Panc1 (cell line): ENCODE results near the gene RBMS1. TPM values are rescaled to one million over a fixed set of nuclear protein-coding genes. Genes with fewer than 3 reads are reported as not detected.

Experiments used
- ATAC-seq: fragments of 200-7000 bp; cut with Tn5 transposase; 2 replicates; pipeline ENCODE4 v1.9.1; 2020; ENCODE audit warnings: mild to moderate bottlenecking, moderate library complexity
- BruUV-seq: library from RNA; stranded (reverse); fragments of 400-500 nt; replicated peaks from 2 replicates; lab custom pipeline; 2021; lab: Mats Ljungman, UMichigan
- CTCF ChIA-PET: fragments of 300-600 bp; sonication (Branson Sonifier 250); formaldehyde crosslinking; loops from one replicate; lab custom pipeline; 2022; ENCODE audit warnings: antibody characterized with exemption; lab: Charles Lee
- POLR2A ChIA-PET: fragments of 300-600 bp; sonication (Branson Sonifier 250); formaldehyde crosslinking; loops from one replicate; lab custom pipeline; 2022; ENCODE audit warnings: antibody characterized with exemption; lab: Charles Lee
- DNase-seq: peaks from one replicate; pipeline ENCODE4 v3.0.0-alpha.2; 2010; ENCODE audit warnings: low read depth, low spot score
- H3K27ac ChIP-seq: 2 replicates; pipeline ENCODE4 v1.5.1; 2011; ENCODE audit warnings: mild to moderate bottlenecking, low read length, inconsistent platforms
- H3K27me3 ChIP-seq: fragments of 200-500 bp; sonication (Bioruptor generic); 2 replicates; pipeline ENCODE4 v1.6.0; 2014; ENCODE audit warnings: low read length, inconsistent platforms; ENCODE audit not compliant: control insufficient read depth, insufficient read depth
- H3K36me3 ChIP-seq: fragments of 200-500 bp; sonication (Bioruptor generic); 2 replicates; pipeline ENCODE4 v1.5.1; 2014; ENCODE audit warnings: inconsistent platforms, mild to moderate bottlenecking, low read length, moderate library complexity; ENCODE audit not compliant: control insufficient read depth, insufficient read depth
- H3K4me1 ChIP-seq: 2 replicates; pipeline ENCODE4 v1.5.1; 2011; ENCODE audit warnings: inconsistent platforms, mild to moderate bottlenecking, low read length, moderate library complexity; ENCODE audit not compliant: control insufficient read depth, insufficient read depth
- H3K4me3 ChIP-seq, 2 experiments: 2 replicates each; pipeline ENCODE4 v1.5.1; 2011 to 2012; ENCODE audit warnings: low read depth in 2 of 2, low read length in 2 of 2, mild to moderate bottlenecking in 2 of 2, inconsistent platforms in 1 of 2, moderate library complexity in 1 of 2
- H3K9me3 ChIP-seq: fragments of 200-500 bp; sonication (Bioruptor generic); 2 replicates; pipeline ENCODE4 v1.5.1; 2014; ENCODE audit warnings: low read depth, mild to moderate bottlenecking, inconsistent platforms, low read length, moderate library complexity; ENCODE audit not compliant: control insufficient read depth, insufficient read depth
- POLR2AphosphoS5 ChIP-seq: IDR thresholded peaks from 2 replicates; pipeline ENCODE4 v1.6.1; 2012; ENCODE audit warnings: mild to moderate bottlenecking, low read depth, low read length, moderate library complexity
- SIN3A ChIP-seq: IDR thresholded peaks from 2 replicates; pipeline ENCODE4 v1.6.1; 2012; ENCODE audit warnings: low read depth, mild to moderate bottlenecking, low read length, moderate library complexity, borderline replicate concordance; ENCODE audit not compliant: insufficient read depth
- TCF7L2 ChIP-seq: IDR thresholded peaks from 2 replicates; pipeline ENCODE4 v1.6.1; 2011; ENCODE audit warnings: mild to moderate bottlenecking, low read depth, low read length, inconsistent platforms
- in situ Hi-C: cut with HindIII; loops from 2 replicates; pipeline ENCODE4 v1.10.0; 2016; ENCODE audit warnings: low sequenced_read_pairs, low pct_unique_long_range_greater_than_20kb
- intact Hi-C: fragments of 100-400 bp; cut with micrococcal nuclease; formaldehyde crosslinking; loops from one replicate; pipeline ENCODE4 v1.10.0; 2022; ENCODE audit not compliant: unreplicated experiment
- total RNA-seq: library from RNA; stranded (reverse); gene quantifications from one replicate; pipeline ENCODE4 v1.2.1, GENCODE V29; 2021; ENCODE audit not compliant: unreplicated experiment
- TF ChIP-seq, protein P1 (sequence below), 2 experiments: IDR thresholded peaks; 2 replicates each; pipeline ENCODE4 v1.6.1; 2011 to 2012; ENCODE audit warnings: low read depth in 2 of 2, control low read depth in 1 of 2, low read length in 1 of 2, mild to moderate bottlenecking in 1 of 2, moderate library complexity in 1 of 2; ENCODE audit not compliant: insufficient read depth in 1 of 2
- TF ChIP-seq, protein P2 (sequence below): fragments of 450-650 bp; IDR thresholded peaks from 2 replicates; pipeline ENCODE4 v1.5.1; 2017; ENCODE audit warnings: mild to moderate bottlenecking

The RBMS1 gene
- total RNA-seq, 1 experiment from 2014 or later: 67.0 TPM

DNA sequence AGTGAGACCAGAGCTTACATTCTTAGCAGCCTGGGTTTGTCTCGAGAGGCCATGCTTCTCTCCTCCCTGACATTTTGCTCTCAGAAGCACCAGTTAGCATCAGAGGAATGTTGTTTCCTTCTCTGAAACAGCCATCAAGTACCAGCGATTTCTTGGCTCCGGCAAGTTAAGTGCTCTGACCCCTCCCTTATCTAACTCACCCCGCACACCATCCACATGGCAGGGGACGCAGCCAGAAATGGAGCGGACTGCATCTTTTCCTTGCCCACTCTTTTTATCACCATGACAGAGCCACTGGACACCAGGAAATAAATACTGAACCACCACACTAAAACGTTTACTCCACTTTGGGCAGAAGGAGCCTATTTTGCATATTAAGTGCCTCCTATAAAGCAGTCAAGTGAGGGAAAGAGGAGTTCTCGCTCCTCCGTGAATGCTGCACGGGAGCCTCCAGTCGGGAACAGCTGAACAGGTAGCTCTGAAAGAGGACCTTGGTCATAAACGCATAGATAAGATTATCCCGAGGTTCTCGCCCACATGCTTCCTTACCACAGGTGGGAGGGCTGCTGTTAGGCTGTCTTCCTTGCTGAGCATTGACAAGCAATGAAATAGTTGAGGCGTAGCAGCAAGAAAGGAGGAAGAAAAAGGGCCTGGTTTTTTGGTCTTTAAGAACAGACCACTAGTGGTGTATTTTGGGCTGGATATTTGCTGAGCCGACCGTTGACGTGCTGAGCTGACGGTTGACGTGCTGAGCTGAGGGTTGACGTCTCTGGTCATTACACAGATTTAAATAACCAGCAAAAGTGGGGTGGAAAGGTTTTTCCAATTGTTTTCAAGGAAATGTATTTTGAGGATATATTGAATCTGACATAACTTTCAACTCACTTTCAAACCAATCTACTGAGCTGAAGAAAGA is 222.2 kb downstream of the RBMS1 start:
- TF ChIP-seq, protein P1, sequence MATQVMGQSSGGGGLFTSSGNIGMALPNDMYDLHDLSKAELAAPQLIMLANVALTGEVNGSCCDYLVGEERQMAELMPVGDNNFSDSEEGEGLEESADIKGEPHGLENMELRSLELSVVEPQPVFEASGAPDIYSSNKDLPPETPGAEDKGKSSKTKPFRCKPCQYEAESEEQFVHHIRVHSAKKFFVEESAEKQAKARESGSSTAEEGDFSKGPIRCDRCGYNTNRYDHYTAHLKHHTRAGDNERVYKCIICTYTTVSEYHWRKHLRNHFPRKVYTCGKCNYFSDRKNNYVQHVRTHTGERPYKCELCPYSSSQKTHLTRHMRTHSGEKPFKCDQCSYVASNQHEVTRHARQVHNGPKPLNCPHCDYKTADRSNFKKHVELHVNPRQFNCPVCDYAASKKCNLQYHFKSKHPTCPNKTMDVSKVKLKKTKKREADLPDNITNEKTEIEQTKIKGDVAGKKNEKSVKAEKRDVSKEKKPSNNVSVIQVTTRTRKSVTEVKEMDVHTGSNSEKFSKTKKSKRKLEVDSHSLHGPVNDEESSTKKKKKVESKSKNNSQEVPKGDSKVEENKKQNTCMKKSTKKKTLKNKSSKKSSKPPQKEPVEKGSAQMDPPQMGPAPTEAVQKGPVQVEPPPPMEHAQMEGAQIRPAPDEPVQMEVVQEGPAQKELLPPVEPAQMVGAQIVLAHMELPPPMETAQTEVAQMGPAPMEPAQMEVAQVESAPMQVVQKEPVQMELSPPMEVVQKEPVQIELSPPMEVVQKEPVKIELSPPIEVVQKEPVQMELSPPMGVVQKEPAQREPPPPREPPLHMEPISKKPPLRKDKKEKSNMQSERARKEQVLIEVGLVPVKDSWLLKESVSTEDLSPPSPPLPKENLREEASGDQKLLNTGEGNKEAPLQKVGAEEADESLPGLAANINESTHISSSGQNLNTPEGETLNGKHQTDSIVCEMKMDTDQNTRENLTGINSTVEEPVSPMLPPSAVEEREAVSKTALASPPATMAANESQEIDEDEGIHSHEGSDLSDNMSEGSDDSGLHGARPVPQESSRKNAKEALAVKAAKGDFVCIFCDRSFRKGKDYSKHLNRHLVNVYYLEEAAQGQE (IDR thresholded peaks at IDR 0.05; ENCODE audit: insufficient read depth in 1 of 2, low read depth in 2 of 2, low read length in 1 of 2): no peak
- TF ChIP-seq TCF7L2: no peak
- TF ChIP-seq POLR2AphosphoS5: no peak
- TF ChIP-seq, protein P2, sequence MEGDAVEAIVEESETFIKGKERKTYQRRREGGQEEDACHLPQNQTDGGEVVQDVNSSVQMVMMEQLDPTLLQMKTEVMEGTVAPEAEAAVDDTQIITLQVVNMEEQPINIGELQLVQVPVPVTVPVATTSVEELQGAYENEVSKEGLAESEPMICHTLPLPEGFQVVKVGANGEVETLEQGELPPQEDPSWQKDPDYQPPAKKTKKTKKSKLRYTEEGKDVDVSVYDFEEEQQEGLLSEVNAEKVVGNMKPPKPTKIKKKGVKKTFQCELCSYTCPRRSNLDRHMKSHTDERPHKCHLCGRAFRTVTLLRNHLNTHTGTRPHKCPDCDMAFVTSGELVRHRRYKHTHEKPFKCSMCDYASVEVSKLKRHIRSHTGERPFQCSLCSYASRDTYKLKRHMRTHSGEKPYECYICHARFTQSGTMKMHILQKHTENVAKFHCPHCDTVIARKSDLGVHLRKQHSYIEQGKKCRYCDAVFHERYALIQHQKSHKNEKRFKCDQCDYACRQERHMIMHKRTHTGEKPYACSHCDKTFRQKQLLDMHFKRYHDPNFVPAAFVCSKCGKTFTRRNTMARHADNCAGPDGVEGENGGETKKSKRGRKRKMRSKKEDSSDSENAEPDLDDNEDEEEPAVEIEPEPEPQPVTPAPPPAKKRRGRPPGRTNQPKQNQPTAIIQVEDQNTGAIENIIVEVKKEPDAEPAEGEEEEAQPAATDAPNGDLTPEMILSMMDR: no peak
- TF ChIP-seq SIN3A: no peak
- no peak for ATAC-seq
- H3K9me3 ChIP-seq: no peaks in the 10 kb centered on the region
- in situ Hi-C loops (no loop called here), intact Hi-C loops (loop anchor here (5.0 kb wide), 1 partner anchor 159 kb away; no protein-coding TSS in a partner anchor)
- no peak for DNase-seq
- ChIA-PET CTCF (interaction anchor here (2.1 kb wide), 1 partner anchor 162 kb away, joined by 14 read pairs; no protein-coding TSS in a partner anchor), POLR2A (interaction anchor here (0.6 kb wide), 1 partner anchor 11 kb away, joined by 4 read pairs; no protein-coding TSS in a partner anchor)
- H3K4me1 ChIP-seq: peaks cover 20% of the 10 kb centered on the region
- H3K36me3 ChIP-seq: peaks cover 3% of the 10 kb centered on the region; the same call in 1 of the 2 replicates
- peak overlapping the region; percentile 88 for H3K27ac ChIP-seq
- H3K27me3 ChIP-seq: no peaks in the 10 kb centered on the region
- no TSS peak for BruUV-seq
- H3K4me3 ChIP-seq: peak overlapping the region; percentile 38 to 45; a peak in 3 of 4 replicates

DNA sequence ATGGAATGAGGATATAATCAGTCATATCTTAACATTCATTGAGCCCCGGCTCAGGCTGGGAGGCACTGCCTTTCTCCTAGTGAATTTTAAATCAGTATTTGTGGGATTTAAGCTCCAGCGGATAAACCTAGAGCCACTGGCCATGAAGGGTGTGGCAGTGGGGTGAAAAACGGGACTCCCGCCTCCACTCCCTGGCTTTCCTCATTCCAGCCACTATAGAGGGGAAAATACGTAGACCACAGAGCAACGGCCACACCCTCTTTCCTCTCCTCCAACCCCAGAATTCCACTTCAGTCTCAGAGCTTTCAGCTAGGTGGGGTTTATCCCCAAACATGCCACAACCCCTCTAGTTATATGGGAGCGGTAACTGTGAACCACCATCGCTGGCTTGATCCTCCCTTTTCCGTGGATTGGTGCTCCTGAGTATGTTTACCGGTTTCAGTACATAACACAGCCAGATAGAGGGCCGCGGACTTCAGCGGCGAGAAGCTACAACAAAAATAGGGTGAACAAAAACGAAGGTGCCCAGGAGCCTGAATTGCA is 223.0 kb downstream of the RBMS1 start:
- intact Hi-C loops: loop anchor here (5.0 kb wide), 1 partner anchor 158 kb away; no protein-coding TSS in a partner anchor
- Histone ChIP-seq H3K27ac (peak overlapping the region; percentile 88), H3K27me3 (no peaks in the 10 kb centered on the region), H3K4me1 (peaks cover 20% of the 10 kb centered on the region), H3K9me3 (no peaks in the 10 kb centered on the region), H3K4me3 (peak overlapping the region; percentile 38 to 45), H3K36me3 (peaks cover 3% of the 10 kb centered on the region; the same call in 1 of the 2 replicates)
- TF ChIP-seq TCF7L2 (no peak), POLR2AphosphoS5 (no peak), SIN3A (no peak)
- TF ChIP-seq, protein P2: no peak
- TF ChIP-seq, protein P1 (IDR thresholded peaks at IDR 0.05; ENCODE audit: insufficient read depth in 1 of 2, low read depth in 2 of 2, low read length in 1 of 2): no peak
- DNase-seq (no peak), ATAC-seq (peak; percentile 75)
- POLR2A ChIA-PET: interaction anchor here (0.6 to 0.7 kb wide), 5 partner anchors 8 to 1037 kb away, joined by 3 to 9 read pairs (median 4); partner anchors contain the start of gene PSMD14
- BruUV-seq: no TSS peak
- in situ Hi-C loops: no loop called here
- CTCF ChIA-PET: interaction anchor here (0.9 to 2.1 kb wide), 3 partner anchors 19 to 161 kb away, joined by 3 to 14 read pairs (median 5); no protein-coding TSS in a partner anchor
